H1 (cell line): ENCODE measurements around the gene AIRE. TPM values are rescaled to one million over a fixed set of nuclear protein-coding genes. Genes with fewer than 3 reads are reported as not detected.

Source experiments
- CTCF ChIA-PET: fragments of 300-600 bp; sonication (Branson Sonifier 250); formaldehyde crosslinking; loops from one replicate; lab custom pipeline; 2021; ENCODE audit not compliant: partially characterized antibody; lab: Charles Lee
- POLR2A ChIA-PET: fragments of 300-600 bp; sonication (Branson Sonifier 250); formaldehyde crosslinking; loops from one replicate; lab custom pipeline; 2021; ENCODE audit warnings: inconsistent platforms; ENCODE audit not compliant: partially characterized antibody; lab: Charles Lee
- DNase-seq, 2 experiments: peaks; one replicate each; pipeline versions ENCODE4 v3.0.0 to v3.0.0-alpha.2; 2010 to 2022; ENCODE audit warnings: low spot score in 2 of 2, low read depth in 1 of 2, mixed read lengths in 1 of 2
- FAIRE-seq: peaks from 2 replicates; lab custom pipeline; 2011; peaks lifted over from hg19 to GRCh38; lab: Jason Lieb, UNC
- H2AFZ ChIP-seq: 2 replicates; pipeline ENCODE4 v1.8.1; 2012; ENCODE audit warnings: low read length, inconsistent platforms
- H2AK5ac ChIP-seq: 2 replicates; pipeline ENCODE4 v1.6.1; 2013; ENCODE audit warnings: low read depth, low read length
- H2BK120ac ChIP-seq: replicated peaks from 2 replicates; pipeline ENCODE3; 2013; ENCODE audit warnings: low read depth, low read length, inconsistent platforms
- H2BK12ac ChIP-seq: 2 replicates; pipeline ENCODE4 v1.6.1; 2013; ENCODE audit warnings: low read depth, low read length
- H2BK15ac ChIP-seq: 2 replicates; pipeline ENCODE4 v1.6.1; 2013; ENCODE audit warnings: low read length
- H2BK20ac ChIP-seq: 2 replicates; pipeline ENCODE4 v1.6.1; 2013; ENCODE audit warnings: low read length
- H2BK5ac ChIP-seq: 2 replicates; pipeline ENCODE4 v1.6.1; 2013; ENCODE audit warnings: low read depth, low read length
- H3K14ac ChIP-seq: 2 replicates; pipeline ENCODE4 v1.6.1; 2013; ENCODE audit warnings: inconsistent platforms; ENCODE audit not compliant: insufficient read length
- H3K18ac ChIP-seq: 2 replicates; pipeline ENCODE4 v1.6.1; 2013; ENCODE audit warnings: low read length; ENCODE audit errors: extremely low read depth
- H3K23ac ChIP-seq: 2 replicates; pipeline ENCODE4 v1.6.1; 2013; ENCODE audit warnings: inconsistent platforms; ENCODE audit not compliant: insufficient read length
- H3K23me2 ChIP-seq: 2 replicates; pipeline ENCODE4 v1.6.1; 2013; ENCODE audit warnings: low read depth, low read length
- H3K27ac ChIP-seq: 2 replicates; pipeline ENCODE4 v1.6.1; 2011; ENCODE audit warnings: low read depth, low read length, inconsistent platforms
- H3K27me3 ChIP-seq, 4 experiments: replicated peaks in 1 of 4; 1 replicate in 1 of 4; 2 replicates in 3 of 4; pipeline versions ENCODE4 v1.6.1 to v1.8.1; 2011 to 2013; ENCODE audit warnings: low read length in 3 of 4, mild to moderate bottlenecking in 3 of 4, inconsistent platforms in 2 of 4, mixed read lengths in 2 of 4, moderate library complexity in 1 of 4; ENCODE audit not compliant: control insufficient read depth in 3 of 4, insufficient read depth in 3 of 4; ENCODE audit errors: extremely low read depth in 1 of 4
- H3K36me3 ChIP-seq, 4 experiments: 2 replicates each; pipeline versions ENCODE4 v1.6.1 to v1.8.1; 2011 to 2013; ENCODE audit warnings: mild to moderate bottlenecking in 4 of 4, low read length in 3 of 4, moderate library complexity in 2 of 4, control low read depth in 1 of 4, inconsistent platforms in 1 of 4; ENCODE audit not compliant: insufficient read depth in 4 of 4, control insufficient read depth in 2 of 4
- H3K4ac ChIP-seq: replicated peaks from 2 replicates; pipeline ENCODE3; 2013; ENCODE audit warnings: low read length, low read depth, mixed read lengths, inconsistent platforms; ENCODE audit not compliant: insufficient read length
- H3K4me1 ChIP-seq, 4 experiments: replicated peaks in 1 of 4; 1 replicate in 1 of 4; 2 replicates in 3 of 4; pipeline versions ENCODE4 v1.6.1 to v1.8.1; 2011 to 2013; ENCODE audit warnings: low read length in 3 of 4, inconsistent platforms in 2 of 4, mixed read lengths in 1 of 4; ENCODE audit not compliant: insufficient read depth in 4 of 4, control insufficient read depth in 3 of 4
- H3K4me2 ChIP-seq, 2 experiments: 2 replicates each; pipeline versions ENCODE4 v1.6.1 to v1.8.1; 2011 to 2013; ENCODE audit warnings: low read depth in 2 of 2, low read length in 2 of 2, control low read depth in 1 of 2, inconsistent platforms in 1 of 2, mild to moderate bottlenecking in 1 of 2; ENCODE audit not compliant: insufficient read depth in 1 of 2
- H3K4me3 ChIP-seq, 4 experiments: fragments of 200-600, 300-600 bp in 1 of 4; sonication (generic), shearing (Covaris generic), sonication (Bioruptor Twin) in 1 of 4; 2 replicates each; pipeline versions ENCODE4 v1.5.1 to v1.8.1; 2011 to 2016; ENCODE audit warnings: low read length in 4 of 4, low read depth in 3 of 4, control low read depth in 2 of 4, inconsistent platforms in 2 of 4, mild to moderate bottlenecking in 2 of 4, mixed read lengths in 1 of 4, moderate library complexity in 1 of 4; ENCODE audit not compliant: insufficient read depth in 2 of 4; ENCODE audit errors: extremely low read depth in 1 of 4
- H3K56ac ChIP-seq: replicated peaks from 2 replicates; pipeline ENCODE3; 2013; ENCODE audit warnings: low read depth, mild to moderate bottlenecking, mixed read lengths, low read length, inconsistent platforms; ENCODE audit not compliant: insufficient read length
- H3K79me1 ChIP-seq: 2 replicates; pipeline ENCODE4 v1.6.1; 2013; ENCODE audit warnings: low read depth, low read length, control low read depth
- H3K79me2 ChIP-seq, 2 experiments: 2 replicates each; pipeline versions ENCODE4 v1.6.1 to v1.8.1; 2012 to 2013; ENCODE audit warnings: low read length in 2 of 2, mild to moderate bottlenecking in 2 of 2, inconsistent platforms in 1 of 2; ENCODE audit not compliant: insufficient read depth in 2 of 2, control insufficient read depth in 1 of 2
- H3K9ac ChIP-seq, 4 experiments: replicated peaks in 1 of 4; 1 replicate in 1 of 4; 2 replicates in 3 of 4; pipeline versions ENCODE4 v1.6.1 to v1.8.1; 2011 to 2013; ENCODE audit warnings: low read depth in 3 of 4, low read length in 3 of 4, control low read depth in 2 of 4, mild to moderate bottlenecking in 2 of 4, moderate library complexity in 2 of 4, inconsistent platforms in 1 of 4; ENCODE audit errors: extremely low read depth in 1 of 4
- H3K9me3 ChIP-seq, 2 experiments: 2 replicates each; pipeline versions ENCODE4 v1.6.1 to v1.8.1; 2012 to 2013; ENCODE audit warnings: mild to moderate bottlenecking in 2 of 2, moderate library complexity in 2 of 2, control low read depth in 1 of 2, inconsistent platforms in 1 of 2, low read depth in 1 of 2, low read length in 1 of 2, mixed read lengths in 1 of 2; ENCODE audit not compliant: insufficient read depth in 2 of 2
- H4K20me1 ChIP-seq, 2 experiments: replicated peaks in 1 of 2; 2 replicates each; pipeline versions ENCODE3 to v1.8.1; 2011 to 2013; ENCODE audit warnings: inconsistent platforms in 2 of 2, low read length in 2 of 2, mild to moderate bottlenecking in 1 of 2; ENCODE audit not compliant: insufficient read depth in 2 of 2, control insufficient read depth in 1 of 2
- H4K5ac ChIP-seq: 2 replicates; pipeline ENCODE4 v1.6.1; 2013; ENCODE audit warnings: low read length, low read depth, mixed read lengths, inconsistent platforms; ENCODE audit not compliant: insufficient read length
- H4K8ac ChIP-seq: 2 replicates; pipeline ENCODE4 v1.8.0; 2013; ENCODE audit warnings: mild to moderate bottlenecking, moderate library complexity, low read length, inconsistent platforms; ENCODE audit not compliant: insufficient read depth; ENCODE audit errors: extremely low read depth
- H4K91ac ChIP-seq: replicated peaks from 2 replicates; pipeline ENCODE3; 2013; ENCODE audit warnings: low read length, mixed read lengths, inconsistent platforms; ENCODE audit not compliant: insufficient read length
- GABPA ChIP-seq: IDR thresholded peaks from 2 replicates; pipeline ENCODE4 v1.6.1; 2011; ENCODE audit warnings: mild to moderate bottlenecking, low read length, moderate library complexity, borderline replicate concordance; ENCODE audit not compliant: insufficient read depth
- WGBS, 2 experiments: shearing (Covaris generic) in 1 of 2; methylation state at CpG; one replicate each; pipeline versions ENCODE4 v1.1.6 to v1.1.7; 2013 to 2015; ENCODE audit warnings: low lambda C conversion rate in 2 of 2, mixed read lengths in 2 of 2, inconsistent platforms in 1 of 2, low coverage in 1 of 2, missing lambda C conversion rate in 1 of 2; ENCODE audit not compliant: insufficient replicate concordance in 2 of 2, insufficient coverage in 1 of 2, insufficient read length in 1 of 2; ENCODE audit errors: extremely low coverage in 1 of 2, missing lambda C conversion rate in 1 of 2; 5-methylcytosine and 5-hydroxymethylcytosine counted together
- polyA plus RNA-seq, 7 experiments: library from polyadenylated mRNA; depleted of rRNA in 3 of 7; stranded (reverse) in 5 of 7; unstranded in 2 of 7; fragments of >200 nt in 5 of 7; fragments of 200-250 nt in 2 of 7; gene quantifications; 1 replicate in 5 of 7; 2 replicates in 1 of 7; 4 replicates in 1 of 7; pipeline versions ENCODE4 v1.2.1 to v1.2.3, GENCODE V29; 2011 to 2013; ENCODE audit warnings: missing spikeins in 2 of 7, mixed read lengths in 2 of 7
- total RNA-seq: library from RNA; stranded (reverse); fragmentation: NEBNext Ultra II Directional; extraction: Animal tissue kit (Norgen Biotek cat#: 25700); gene quantifications from 2 replicates; pipeline ENCODE4 v1.2.1, GENCODE V29; 2021

AIRE gene
- total and polyA plus RNA-seq, 2 of the 8 experiments (the other 6 are each of a cell fraction or from before 2014, with no cell fraction given) = 0.09 TPM; not detected in 1

GRCh38 chr21:44271558-44272283 is 14.0 kb upstream of the AIRE start:
- Histone ChIP-seq H3K27ac (no peak overlapping the region), H3K4me1 (no peaks in the 10 kb centered on the region; a peak in 2 of 7 replicates), H3K9me3 (no peaks in the 10 kb centered on the region), H4K5ac (no peak overlapping the region), H3K4me3 (no peak overlapping the region), H3K14ac (no peak overlapping the region), H4K91ac (no peak overlapping the region), H3K4ac (peak overlapping the region; percentile 38), H4K8ac (peak overlapping the region; percentile 57), H2AK5ac (no peak overlapping the region), H3K79me1 (no peaks in the 10 kb centered on the region), H3K56ac (no peak overlapping the region), H3K23me2 (no peaks in the 10 kb centered on the region; the same call in 1 of the 2 replicates), H3K79me2 (no peaks in the 10 kb centered on the region), H2BK5ac (no peak overlapping the region), H3K23ac (no peak overlapping the region), H3K4me2 (no peak overlapping the region), H3K27me3 (no peaks in the 10 kb centered on the region), H4K20me1 (no peaks in the 10 kb centered on the region), H2BK120ac (no peak overlapping the region), H2BK20ac (no peak overlapping the region), H2BK12ac (0 out of 2 replicates have a peak overlapping the region, but pooled peaks have one; percentile 17), H2BK15ac (no peak overlapping the region), H3K9ac (no peak overlapping the region), H3K36me3 (no peaks in the 10 kb centered on the region), H2AFZ (peak overlapping the region; percentile 22; the same call in 1 of the 2 replicates), H3K18ac (no peak overlapping the region)
- WGBS, 2 experiments = 85% methylated on average over 17 of the region's 18 CpGs; no CpG with 5 or more reads in 1 of the 2 experiments
- ChIA-PET CTCF (interaction anchor here (1.7 kb wide), 1 partner anchor 26 kb away, joined by 7 read pairs; no protein-coding TSS in a partner anchor), POLR2A (no interaction called here)
- DNase-seq (no peak), FAIRE-seq (no peak)
- no peak for TF ChIP-seq GABPA
